Fibroblast of skin of back (primary cell): ENCODE results near the gene CYRIA.

Experiments
- DNase-seq: peaks from one replicate; pipeline ENCODE4 v3.0.0-alpha.2; 2013

CYRIA gene

DNA sequence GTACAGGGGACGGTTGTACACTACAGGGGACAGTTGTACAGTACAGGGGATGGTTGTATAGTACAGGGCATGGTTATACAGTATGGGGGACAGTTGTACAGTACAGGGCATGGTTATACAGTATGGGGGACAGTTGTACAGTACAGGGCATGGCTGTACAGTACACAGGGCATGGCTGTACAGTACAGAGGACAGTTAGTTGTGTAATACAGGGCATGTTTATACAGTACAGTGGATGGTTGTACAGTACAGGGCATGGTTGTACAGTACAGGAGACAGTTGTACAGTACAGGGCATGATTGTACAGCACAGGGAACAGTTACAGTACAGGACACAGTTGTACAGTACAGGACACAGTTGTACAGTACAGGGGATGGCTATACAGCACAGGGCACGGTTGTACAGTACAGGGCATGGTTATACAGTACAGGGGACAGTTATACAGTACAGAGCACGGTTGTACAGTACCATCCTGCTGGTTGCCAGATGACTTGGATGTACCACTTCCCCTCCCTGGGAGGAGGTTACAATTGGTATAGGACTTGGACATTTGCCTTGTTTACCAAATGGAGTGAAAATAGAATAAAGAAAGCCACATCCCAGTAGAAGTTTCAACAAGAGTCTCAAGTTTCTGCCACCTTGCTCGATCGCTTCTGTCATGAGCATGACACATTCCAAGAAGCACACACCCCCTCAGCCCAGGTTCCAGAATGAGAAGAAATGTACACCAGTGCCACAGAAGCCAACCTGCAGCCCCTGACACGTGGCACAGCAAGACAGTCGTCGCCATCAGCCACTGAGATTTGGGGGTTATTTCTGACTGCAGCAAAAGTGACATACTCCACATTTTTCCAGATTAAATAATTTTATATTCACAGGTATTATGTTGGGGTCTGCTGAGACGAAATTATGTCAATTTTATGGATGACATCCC lies 16.0 kb downstream of the CYRIA start:
- DNase-seq, result no peak

DNA sequence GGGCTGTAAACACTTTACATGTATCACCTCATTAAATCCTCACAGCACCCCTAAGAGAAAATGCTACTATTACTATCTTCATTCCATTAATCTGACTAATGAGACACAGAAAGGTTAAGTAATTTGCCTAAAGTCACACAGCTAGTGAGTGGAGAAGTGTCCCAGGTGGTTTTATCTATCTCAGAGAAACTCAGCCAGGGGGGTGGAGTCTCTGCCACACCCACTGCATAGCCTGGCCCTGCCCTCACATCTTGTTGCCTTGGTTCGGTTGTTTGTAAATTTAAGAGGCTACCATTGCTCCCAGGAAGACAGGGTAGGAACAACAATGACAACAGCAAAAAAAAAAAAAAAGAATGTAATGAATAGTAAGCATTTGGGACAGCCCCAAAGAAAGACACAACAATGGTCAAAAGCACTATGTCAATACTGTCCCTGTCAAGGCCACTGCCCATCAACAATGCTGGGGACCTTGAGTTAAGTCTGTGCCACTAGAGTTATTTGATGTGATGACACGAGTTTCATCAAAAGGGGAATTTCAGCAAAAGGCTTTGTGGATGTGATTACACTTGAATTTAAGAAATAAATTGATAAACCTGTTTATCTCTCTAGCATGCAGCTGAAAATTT lies 17.5 kb downstream of the CYRIA start:
- no peak for DNase-seq

DNA sequence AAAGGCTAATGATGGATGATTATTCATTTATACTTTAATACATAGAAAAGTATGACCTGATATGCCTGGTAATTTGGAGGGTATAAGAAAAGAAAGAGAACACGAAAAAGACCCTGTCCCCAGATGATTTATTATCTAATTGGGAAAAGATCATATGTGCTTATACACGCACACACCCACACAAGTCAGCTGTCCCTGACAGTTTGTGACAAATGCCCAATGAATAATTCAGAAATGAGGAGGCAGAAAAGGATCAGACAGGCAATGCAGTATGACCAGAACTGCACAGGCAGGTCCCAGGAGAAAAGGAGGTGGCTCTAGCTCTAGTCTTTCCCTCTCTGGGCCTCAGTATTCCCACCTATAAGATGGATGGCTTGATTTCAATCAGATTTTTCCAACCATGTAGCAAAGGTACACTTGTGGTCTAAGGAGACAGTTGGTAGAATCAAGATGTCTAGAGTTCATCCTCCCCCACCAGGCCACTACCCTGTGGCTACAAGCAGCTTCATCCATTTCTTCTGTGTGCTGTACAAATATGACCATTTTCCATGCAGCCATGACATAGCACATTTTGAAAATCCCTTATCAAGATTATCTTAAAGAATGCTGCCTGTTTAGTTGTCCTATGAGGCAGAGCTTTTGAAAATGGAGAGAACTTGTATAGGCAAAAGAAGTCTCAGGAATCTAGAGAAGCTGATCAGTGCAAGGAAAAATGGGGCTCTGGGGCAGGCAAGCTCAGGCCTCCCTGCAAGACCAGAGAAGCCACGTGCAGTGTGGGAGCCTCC lies 19.7 kb downstream of the CYRIA start:
- no peak for DNase-seq

DNA sequence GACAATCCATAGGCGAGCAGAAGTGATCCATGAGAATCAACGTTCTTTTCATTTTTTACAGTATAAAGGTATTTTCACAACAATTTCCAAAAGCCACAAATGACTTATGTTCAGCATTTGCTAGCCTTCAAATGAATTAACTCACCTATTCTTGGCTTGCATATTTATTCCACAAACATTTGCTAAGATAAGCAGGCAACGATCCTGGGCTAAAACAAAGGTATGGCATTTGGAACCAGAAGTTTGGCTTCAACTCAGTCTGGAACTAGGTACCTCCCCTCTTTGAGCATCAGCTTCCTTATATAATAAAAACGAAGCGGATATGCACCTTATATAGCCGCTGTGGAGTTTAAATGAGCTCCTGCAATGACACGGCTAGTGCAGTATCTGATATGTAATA lies 20.5 kb downstream of the CYRIA start:
- no peak for DNase-seq

DNA sequence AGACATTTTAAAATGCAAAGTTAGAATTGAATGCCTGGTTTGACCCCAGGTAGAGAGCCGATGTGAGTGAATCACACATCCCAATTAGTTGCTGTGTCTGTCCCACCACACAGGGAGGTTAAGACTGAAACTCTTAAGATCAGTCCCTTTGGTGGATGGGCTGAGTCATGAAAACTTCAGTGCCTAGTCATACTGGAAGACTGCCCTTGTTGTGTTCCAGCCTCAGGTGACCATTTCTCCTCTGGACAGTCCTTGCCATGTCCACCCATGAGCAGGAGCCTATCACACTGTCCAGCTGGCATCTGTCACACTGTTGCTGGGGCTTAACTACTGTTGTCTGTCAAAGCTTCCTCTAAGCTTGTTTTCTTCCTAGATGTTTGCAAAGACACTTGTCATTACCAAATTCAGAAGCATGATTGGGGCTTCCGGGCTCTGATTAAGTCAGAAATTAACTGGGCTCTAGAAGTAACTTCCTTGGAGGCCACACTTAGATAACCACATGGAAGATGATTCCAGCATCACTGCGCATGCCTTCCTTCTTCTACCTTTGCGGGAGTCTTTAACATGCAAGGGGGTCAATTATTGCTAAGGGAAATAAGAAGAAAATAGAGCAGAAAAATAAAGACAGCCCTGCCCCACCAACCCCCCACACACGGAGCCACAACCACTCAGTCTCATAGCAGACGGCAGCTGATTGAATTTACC lies 21.3 kb downstream of the CYRIA start:
- DNase-seq, result no peak

DNA sequence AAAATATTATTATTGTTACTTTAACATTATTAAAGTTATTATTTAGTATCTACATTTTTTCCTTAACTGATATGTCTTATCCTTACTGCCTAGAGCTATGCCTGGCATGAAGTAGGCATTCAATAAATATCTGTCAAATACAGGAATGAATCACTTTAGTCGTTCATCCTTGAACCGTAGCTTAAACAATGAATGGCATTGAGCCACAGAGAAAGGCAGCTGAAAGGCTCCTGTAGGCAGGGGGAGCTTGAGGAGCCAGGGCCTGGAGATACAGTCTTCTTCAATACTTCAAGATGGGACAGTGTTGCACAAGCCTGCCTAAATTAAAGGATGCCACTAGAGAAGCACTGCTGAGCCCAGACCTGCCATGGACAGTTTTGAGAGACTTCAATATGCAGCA lies 22.5 kb downstream of the CYRIA start:
- DNase-seq, result no peak

DNA sequence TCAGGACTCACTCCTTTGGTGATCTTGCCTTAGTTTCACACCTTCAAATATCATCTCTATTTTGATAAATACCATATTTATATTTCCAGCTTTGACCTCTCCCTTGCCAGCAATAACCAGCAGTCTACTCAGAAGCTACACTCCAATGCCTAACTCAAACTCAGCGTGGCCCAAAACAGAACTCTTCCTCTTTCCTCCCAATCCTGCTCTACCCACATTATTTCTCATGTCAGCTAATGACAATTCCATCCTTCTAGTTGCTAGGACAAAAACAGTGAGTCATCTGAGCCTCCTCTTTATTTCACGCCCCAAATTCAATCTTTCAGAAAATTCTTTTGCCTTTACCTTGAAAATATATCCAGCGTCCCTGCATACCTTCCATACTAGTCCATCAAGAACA lies 23.5 kb downstream of the CYRIA start:
- DNase-seq, result no peak

DNA sequence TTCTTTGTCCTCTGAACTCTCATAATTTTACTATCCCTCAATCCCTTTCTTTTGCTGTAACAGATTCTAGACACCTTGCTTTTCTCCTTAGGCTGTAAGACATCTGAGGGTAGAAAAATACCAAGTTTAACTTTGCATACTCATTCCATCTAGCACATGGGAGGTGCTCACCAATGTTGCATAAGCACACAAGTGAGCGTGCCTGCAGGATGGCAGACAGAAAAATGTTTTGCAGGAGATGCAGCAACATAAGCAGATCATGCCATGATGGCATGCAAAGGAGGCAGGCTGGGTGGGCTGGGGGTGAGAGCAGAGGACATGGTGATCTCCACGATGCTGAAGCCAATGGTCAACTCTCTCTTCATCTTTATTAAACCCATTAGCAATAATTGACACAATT lies 24.1 kb downstream of the CYRIA start:
- DNase-seq, result no peak

DNA sequence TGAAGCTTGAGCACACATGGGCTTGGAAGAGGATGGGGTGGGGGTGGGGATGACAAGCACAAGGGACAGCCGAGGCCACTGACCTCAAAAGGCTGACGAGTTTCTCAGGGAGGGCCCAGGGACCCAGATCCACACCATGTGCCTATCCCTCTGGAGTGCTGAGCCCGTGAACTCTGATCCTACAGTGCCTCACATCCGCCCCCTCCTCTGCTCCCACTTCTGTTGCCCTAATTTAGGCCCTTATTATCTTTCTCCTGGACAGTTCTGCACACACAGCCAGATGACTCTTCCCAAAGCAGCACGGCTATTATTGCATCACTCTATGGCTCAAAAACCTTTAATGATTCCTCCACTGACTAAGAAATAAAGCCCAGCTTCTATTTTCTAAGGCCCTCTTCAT lies 24.8 kb downstream of the CYRIA start:
- DNase-seq, result no peak

DNA sequence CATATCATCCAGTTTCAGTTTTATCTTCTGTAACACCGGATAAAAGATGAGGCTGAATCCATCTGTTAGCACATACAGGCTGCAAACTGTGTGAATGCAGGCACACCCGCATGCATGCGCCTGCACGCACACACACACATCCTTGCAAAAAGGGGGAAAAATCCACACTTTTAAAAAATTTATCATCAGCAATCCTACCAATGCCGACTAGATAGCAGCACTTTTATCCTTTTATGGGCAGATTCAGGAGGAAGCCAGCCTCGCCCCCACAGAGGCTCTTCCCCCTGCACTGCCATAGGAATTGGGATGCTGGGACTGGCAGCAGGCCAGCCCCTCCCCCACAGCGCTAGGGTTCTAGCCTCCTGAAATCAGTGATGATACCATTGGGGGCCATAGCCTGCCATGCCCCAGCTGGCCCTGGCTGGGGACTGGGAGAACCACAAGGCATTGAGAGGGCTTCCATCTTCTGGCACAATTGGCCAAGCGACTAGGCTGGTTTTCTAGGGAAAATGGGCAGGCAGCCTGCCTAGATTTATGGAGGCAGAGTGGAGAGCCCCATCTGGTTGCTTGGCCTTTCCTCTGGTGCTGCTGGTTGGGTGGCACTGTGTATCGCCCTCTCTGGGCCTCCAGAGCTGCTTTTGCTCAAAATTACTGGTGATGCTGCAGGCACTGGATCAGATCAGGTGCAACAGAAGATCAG lies 25.5 kb downstream of the CYRIA start:
- DNase-seq, result no peak

DNA sequence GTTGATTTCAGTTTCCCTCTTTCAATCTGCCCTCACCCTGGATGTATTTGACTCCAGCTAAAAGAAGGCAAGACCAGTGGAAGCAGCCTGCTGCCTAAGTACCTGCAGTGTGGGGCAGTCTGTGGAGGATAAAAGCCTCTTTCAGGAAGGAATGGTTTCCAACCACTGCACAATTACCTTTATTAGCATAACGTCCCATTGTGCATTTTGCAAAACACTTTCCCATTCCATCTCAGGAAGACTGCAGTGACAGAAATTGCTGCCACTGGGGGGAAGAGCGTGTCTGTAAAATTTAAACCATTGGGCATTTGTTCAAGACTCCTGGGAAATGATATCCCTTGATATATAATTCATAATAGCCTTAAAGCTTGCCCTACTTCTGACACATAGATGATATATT lies 26.2 kb downstream of the CYRIA start:
- DNase-seq, result no peak

DNA sequence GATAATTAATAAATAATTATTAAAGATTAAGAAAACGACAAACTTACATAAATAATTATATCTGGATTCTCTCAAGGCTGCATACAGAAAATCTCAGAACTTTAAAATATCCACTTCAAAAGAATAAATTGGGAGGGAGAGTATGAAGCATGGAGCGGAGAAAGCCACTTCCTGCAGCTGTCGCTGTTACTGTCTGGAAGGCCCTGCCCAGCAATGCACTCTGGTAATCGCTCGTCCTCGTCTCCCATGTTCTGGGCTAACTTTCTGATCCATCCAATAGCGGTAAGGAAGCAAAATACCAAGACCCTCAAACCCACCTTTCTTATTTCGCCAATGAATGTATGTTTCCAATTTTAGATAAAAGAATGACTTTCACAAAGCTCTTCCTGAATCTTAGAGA lies 26.7 kb downstream of the CYRIA start:
- DNase-seq, result no peak

DNA sequence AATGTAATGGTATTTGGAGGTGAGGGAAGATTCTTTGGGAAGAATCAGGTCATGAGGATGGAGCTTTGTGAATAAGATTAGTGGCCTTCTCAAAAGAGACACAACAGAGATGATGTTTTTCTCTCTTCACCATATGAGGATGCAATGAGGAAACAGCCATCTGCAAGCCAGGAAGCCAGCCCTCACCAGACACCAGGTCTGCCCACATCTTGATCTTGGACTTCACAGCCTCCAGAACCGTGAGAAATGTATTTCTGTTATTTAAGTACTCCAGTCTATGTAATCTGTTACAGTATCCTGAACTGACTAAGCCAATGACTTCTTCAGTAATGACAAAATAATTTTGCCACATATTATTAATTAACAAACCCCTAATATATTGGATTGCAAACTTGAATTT lies 28.3 kb downstream of the CYRIA start:
- no peak for DNase-seq

DNA sequence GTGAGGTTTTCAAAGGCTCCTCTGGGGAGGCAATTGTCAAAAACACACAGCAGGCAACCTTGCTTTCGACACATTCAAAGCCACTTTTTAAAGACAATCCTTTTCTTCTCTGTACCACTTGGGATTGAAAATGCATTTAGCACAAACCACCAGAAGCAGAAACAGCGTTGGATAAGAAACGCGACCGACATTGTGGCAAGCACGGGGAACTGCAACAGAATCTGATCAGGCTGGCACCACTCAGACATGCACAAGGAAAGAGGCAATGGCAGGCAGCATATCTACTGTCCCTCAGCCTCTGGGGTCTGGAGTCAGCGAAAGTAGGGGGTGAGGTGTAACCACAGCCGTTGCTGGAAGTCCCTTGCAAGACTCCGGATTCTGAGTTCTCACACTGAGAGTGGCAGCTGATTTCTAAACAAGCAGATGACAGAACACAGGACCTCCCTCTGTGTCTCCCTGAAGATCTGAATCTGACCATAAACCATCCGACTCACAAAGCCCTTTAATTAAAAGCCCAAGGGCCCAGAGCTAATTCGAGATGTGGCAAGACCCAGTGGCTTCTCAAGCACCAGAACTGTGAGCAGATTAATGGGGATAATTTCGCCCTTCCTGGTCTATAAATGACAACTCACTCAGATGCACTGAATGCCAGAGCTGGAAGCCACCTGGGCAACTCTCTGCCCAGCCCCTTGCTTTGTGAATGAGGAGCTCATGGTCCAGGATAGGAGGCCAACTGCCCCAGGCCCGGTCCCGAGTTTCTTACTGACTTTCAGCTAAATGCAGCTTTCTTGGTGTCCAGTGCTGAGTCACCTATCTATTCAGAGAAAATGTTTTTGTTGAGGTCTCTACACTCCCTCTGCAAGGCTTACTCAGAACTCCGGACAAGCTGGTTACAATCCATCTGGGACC lies 29.6 kb downstream of the CYRIA start:
- peak; percentile 32 for DNase-seq

DNA sequence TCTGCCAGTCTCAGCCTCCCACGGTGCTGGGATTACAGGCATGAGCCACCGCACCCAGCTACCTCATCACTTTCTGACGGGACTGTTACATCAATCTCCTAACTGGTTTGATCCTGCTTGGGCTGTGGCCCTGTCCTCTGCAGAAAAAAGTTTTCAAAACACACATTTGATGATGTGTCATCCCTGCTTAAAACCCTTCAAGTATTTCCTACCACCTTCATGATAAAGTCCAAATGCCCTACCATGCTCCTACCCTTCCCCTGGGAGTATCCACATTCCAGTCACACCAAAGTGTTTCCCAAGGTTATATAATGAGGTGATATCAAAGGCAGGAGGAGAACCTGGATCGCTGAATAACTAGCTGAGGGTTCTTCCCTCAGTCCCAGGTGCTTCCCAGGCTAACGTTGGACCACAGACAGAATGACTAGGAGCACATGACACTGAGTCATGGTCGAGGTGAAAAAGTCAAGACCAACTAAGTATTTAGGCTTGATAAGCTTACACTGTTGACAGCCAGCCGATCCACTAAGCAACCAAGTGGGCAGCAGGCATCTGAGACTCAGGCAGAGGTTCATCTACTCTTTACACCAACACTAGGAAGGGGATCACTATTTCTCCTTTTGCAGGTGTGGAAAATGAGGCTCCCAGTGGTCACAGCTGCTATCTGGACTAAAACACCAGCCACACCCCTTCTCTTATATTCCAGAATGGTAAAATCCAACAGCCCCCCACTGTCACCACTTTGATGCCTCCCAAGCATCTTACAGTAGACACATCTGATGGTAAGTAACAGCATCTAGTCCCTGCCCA lies 31.8 kb downstream of the CYRIA start:
- DNase-seq, result no peak

DNA sequence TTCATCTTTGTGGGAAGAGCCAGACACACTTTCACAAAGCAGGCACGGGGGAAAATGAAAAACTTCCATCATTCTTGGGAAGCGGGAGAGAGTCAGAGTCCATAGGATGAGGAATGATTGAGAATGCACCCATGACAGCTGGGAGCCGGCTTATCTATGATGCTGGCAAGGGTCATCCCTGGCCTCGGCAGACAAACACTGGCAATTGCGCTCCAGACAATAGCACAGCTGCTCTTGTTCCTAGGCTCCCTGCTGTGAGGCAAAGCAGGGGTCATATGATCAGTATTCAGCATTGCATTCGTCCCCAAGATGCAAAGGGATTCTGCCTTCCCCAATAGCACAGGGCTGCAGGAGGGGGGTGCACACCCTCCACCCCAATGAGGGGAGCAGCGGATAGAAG lies 33.0 kb downstream of the CYRIA start:
- no peak for DNase-seq

DNA sequence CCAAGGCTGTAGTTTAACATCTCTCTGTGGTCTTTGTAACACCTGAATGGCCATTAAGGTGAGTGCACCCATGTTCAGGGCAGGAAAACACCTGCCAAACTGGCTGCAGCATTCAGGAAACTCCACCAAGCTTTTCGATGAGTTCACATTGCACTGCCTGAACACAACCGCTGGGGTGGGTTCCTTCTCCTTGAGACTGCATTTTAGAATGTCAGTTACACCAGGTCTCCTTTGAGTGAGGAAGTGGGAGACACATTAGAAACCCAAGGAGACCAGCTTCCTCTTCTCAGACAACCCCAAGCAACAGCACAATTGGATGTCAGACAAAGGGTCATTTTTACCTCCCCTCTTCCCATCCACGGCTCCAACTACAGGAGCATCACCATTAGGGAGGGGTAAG lies 35.2 kb downstream of the CYRIA start:
- DNase-seq, result no peak

DNA sequence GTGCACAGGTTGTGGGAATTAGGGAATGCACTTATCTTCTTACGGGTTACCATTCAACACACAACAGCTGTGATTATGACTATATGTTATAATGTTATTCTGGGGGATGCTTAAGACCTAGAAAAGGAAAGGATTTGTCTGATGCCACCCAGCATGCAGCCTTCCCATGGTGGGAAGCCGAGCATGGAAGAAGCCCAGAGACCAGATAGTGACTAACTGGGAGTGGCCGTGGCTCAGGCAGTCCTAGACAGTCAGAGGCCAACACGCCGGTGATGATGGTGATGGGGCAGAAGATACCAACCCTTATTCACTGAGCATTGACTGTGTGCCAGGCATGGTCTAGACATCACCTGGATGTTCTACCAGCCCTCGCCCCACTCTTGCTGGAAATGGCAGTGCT lies 35.9 kb downstream of the CYRIA start:
- no peak for DNase-seq

DNA sequence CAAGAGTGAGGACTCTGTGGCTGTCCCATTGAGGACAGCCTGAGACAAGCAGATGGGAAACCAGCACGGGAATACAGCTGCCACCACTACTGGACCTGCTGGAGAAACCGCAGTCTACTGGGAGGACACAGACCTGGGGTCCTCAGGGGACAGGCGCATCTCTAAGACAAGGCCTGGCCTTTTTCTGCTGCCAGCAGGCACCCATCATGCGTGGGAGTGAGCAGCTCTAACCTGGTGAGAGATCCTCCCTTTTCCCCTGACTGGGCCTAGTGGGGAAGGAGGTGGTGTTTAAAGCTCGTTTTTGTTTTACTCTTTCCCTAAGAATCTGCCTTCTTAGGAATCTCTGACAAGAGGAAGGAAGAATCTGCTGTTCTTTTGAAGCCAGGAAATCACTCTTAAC lies 36.6 kb downstream of the CYRIA start:
- DNase-seq, result no peak

DNA sequence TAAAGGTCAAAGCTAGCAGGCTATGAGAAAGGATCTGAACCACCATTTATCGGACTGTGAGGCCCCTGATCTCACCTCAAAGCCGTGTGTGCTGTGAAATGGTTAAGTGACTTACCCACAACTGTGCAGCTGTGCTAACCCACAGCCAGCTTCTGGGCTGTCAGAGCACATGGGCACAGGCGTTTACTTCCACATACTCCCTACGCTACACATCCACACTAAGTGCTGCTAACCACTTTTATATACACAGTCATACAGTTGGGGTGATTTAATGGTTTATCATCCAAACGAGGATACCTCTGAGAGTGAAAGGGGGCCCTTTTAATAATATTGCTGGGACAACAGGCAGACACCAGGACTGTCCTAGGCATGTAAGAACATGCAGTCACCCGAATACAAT lies 37.3 kb downstream of the CYRIA start:
- no peak for DNase-seq
